RPMI7951 (cell line): ENCODE data around the gene MGAT3. TPM values are rescaled to one million over a fixed set of nuclear protein-coding genes. Genes with fewer than 3 reads are reported as not detected.
"Not testable (repeated sequence)": the region's sequence is repeated elsewhere in the genome, so short reads cannot be mapped to it uniquely, and the experiment has no call there.

Experiments
- DNase-seq: peaks from one replicate; pipeline ENCODE4 v3.0.0-alpha.2; 2012; ENCODE audit warnings: low read depth
- total RNA-seq: library from RNA; depleted of rRNA; stranded (reverse); fragments of >200 nt; shearing (Covaris generic); gene quantifications from 2 replicates; pipeline ENCODE4 v1.2.3, GENCODE V29; 2014

MGAT3 gene
- total RNA-seq, 1 experiment from 2014 or later, result not detected

- DNase-seq, result peak; percentile 72
These were observed 33.5 kb downstream of the MGAT3 start for GRCh38 chr22:39490135-39490798.

GRCh38 chr22:39490966-39491680 lies 34.3 kb downstream of the MGAT3 start:
- no peak for DNase-seq

GRCh38 chr22:39491696-39492095 lies 34.9 kb downstream of the MGAT3 start:
- no peak for DNase-seq

- no peak for DNase-seq
These were observed 35.4 kb downstream of the MGAT3 start for GRCh38 chr22:39492186-39492585.

- peak; percentile 72 for DNase-seq
These were observed 36.9 kb downstream of the MGAT3 start for GRCh38 chr22:39493759-39494158.

GRCh38 chr22:39494471-39495120 lies 37.8 kb downstream of the MGAT3 start:
- DNase-seq, result no peak

GRCh38 chr22:39496131-39496838 lies 39.5 kb downstream of the MGAT3 start:
- DNase-seq, result peak; percentile 59

GRCh38 chr22:39497429-39497828 lies 40.6 kb downstream of the MGAT3 start:
- no peak for DNase-seq

- no peak for DNase-seq
These were observed 41.6 kb downstream of the MGAT3 start for GRCh38 chr22:39498368-39498767.

GRCh38 chr22:39498802-39499201 lies 42.0 kb downstream of the MGAT3 start:
- DNase-seq, result no peak

GRCh38 chr22:39500101-39500500 lies 43.3 kb downstream of the MGAT3 start:
- no peak for DNase-seq

- DNase-seq, result no peak
These were observed 44.9 kb downstream of the MGAT3 start for GRCh38 chr22:39501644-39502108.

GRCh38 chr22:39502109-39502788 lies 45.4 kb downstream of the MGAT3 start, which contains the start of gene MIEF1:
Gene MIEF1, plus strand, starts transcription at chr22:39502290. Its CDS starts 9,005 bp downstream, at chr22:39511295.
- DNase-seq, result peak; percentile 93

GRCh38 chr22:39502789-39503409 lies 46.1 kb downstream of the MGAT3 start:
- DNase-seq, result peak; percentile 21

- DNase-seq, result no peak
These were observed 46.8 kb downstream of the MGAT3 start for GRCh38 chr22:39503630-39504029.

GRCh38 chr22:39504071-39504470 lies 47.3 kb downstream of the MGAT3 start:
- DNase-seq, result no peak

GRCh38 chr22:39507021-39507420 lies 50.2 kb downstream of the MGAT3 start:
- not testable (repeated sequence) for DNase-seq

GRCh38 chr22:39508393-39508792 lies 51.6 kb downstream of the MGAT3 start:
- no peak for DNase-seq

GRCh38 chr22:39510529-39511149 lies 53.8 kb downstream of the MGAT3 start:
- DNase-seq, result no peak

- no peak for DNase-seq
These were observed 54.4 kb downstream of the MGAT3 start for GRCh38 chr22:39511226-39511625.
